K562 (cell line): ENCODE measurements around the gene TRIM24. TPM values are rescaled to one million over a fixed set of nuclear protein-coding genes. Genes with fewer than 3 reads are reported as not detected.

Experiments used
- ATAC-seq: fragments of 200-7000 bp; cut with Tn5 transposase; 3 replicates; pipeline ENCODE4 v1.9.1; 2020; ENCODE audit warnings: moderate library complexity
- BruUV-seq: library from RNA; stranded (reverse); fragments of 400-500 nt; replicated peaks from 2 replicates; lab custom pipeline; 2021; lab: Mats Ljungman, UMichigan
- CTCF ChIA-PET: fragments of 300-600 bp; formaldehyde crosslinking; extraction: SDS; loops from one replicate; lab custom pipeline; 2021; ENCODE audit warnings: low intra/inter-chr PET ratio; lab: Yijun Ruan, JAX
- POLR2A ChIA-PET: fragments of 300-600, 350-650 bp; sonication (Branson Sonifier 250); formaldehyde crosslinking; extraction: SDS; loops from one replicate; lab custom pipeline; 2021; ENCODE audit warnings: antibody characterized with exemption, inconsistent platforms; lab: Yijun Ruan, JAX
- DNase-seq, 4 experiments: peaks; one replicate each; pipeline versions ENCODE4 v3.0.0 to v3.0.0-alpha.2; 2011 to 2018; ENCODE audit warnings: low spot score in 3 of 4, mixed read lengths in 3 of 4; ENCODE audit errors: extremely low read depth in 1 of 4
- FAIRE-seq: peaks from 2 replicates; lab custom pipeline; 2011; peaks lifted over from hg19 to GRCh38; lab: Jason Lieb, UNC
- H2AFZ ChIP-seq: 2 replicates; pipeline ENCODE4 v1.6.0; 2011; ENCODE audit warnings: low read depth, low read length, control low read depth, inconsistent platforms
- H3K27ac ChIP-seq: fragments of 200-600 bp; 3 replicates; pipeline ENCODE4 v1.8.0; 2011; ENCODE audit warnings: low read depth, mild to moderate bottlenecking, control low read depth, inconsistent platforms, low read length, moderate library complexity, mixed read lengths; ENCODE audit errors: extremely low read depth
- H3K27me3 ChIP-seq, 2 experiments: fragments of 300-600 bp in 1 of 2; 2 replicates in 1 of 2; 3 replicates in 1 of 2; pipeline versions ENCODE4 v1.6.0 to v1.8.0; 2011; ENCODE audit warnings: inconsistent platforms in 2 of 2, low read length in 2 of 2, mild to moderate bottlenecking in 1 of 2, mixed read lengths in 1 of 2, moderate library complexity in 1 of 2; ENCODE audit not compliant: control insufficient read depth in 2 of 2, insufficient read depth in 2 of 2
- H3K36me3 ChIP-seq: fragments of 300-600 bp; 3 replicates; pipeline ENCODE4 v1.8.0; 2011; ENCODE audit warnings: mild to moderate bottlenecking, low read length, inconsistent platforms; ENCODE audit not compliant: control insufficient read depth, insufficient read depth
- H3K4me1 ChIP-seq, 2 experiments: fragments of 200-600 bp in 1 of 2; replicated peaks in 1 of 2; 2 replicates in 1 of 2; 3 replicates in 1 of 2; pipeline versions ENCODE4 v1.5.1 to v1.8.0; 2011; ENCODE audit warnings: inconsistent platforms in 2 of 2, low read length in 2 of 2, mild to moderate bottlenecking in 1 of 2, mixed read lengths in 1 of 2, moderate library complexity in 1 of 2; ENCODE audit not compliant: control insufficient read depth in 2 of 2, insufficient read depth in 2 of 2
- H3K4me2 ChIP-seq: 2 replicates; pipeline ENCODE4 v1.6.1; 2011; ENCODE audit warnings: low read length, control low read depth, inconsistent platforms, mixed read lengths; ENCODE audit not compliant: insufficient read depth
- H3K4me3 ChIP-seq: fragments of 200-600 bp; sonication (generic), shearing (Covaris generic); 2 replicates; pipeline ENCODE4 v1.5.1; 2016; ENCODE audit warnings: control low read depth, inconsistent platforms
- H3K79me2 ChIP-seq: fragments of 200-600 bp; 3 replicates; pipeline ENCODE4 v1.8.0; 2011; ENCODE audit warnings: low read length, inconsistent platforms; ENCODE audit not compliant: control insufficient read depth, insufficient read depth
- H3K9ac ChIP-seq, 2 experiments: 2 replicates each; pipeline versions ENCODE4 v1.6.0 to v1.6.1; 2011; ENCODE audit warnings: low read depth in 2 of 2, low read length in 2 of 2, control low read depth in 1 of 2, inconsistent platforms in 1 of 2, mild to moderate bottlenecking in 1 of 2, mixed read lengths in 1 of 2; ENCODE audit not compliant: insufficient read depth in 1 of 2
- H3K9me1 ChIP-seq: one replicate; pipeline ENCODE4 v1.6.0; 2011; ENCODE audit warnings: inconsistent platforms, mild to moderate bottlenecking, low read length, moderate library complexity; ENCODE audit not compliant: control insufficient read depth, insufficient read depth
- H3K9me3 ChIP-seq: replicated peaks from 2 replicates; pipeline ENCODE4 v1.5.1; 2011; ENCODE audit warnings: low read depth, low read length, inconsistent platforms; ENCODE audit not compliant: control insufficient read depth, insufficient read depth
- H4K20me1 ChIP-seq: replicated peaks from 2 replicates; pipeline ENCODE4 v1.6.1; 2011; ENCODE audit warnings: low read length, inconsistent platforms, mixed read lengths; ENCODE audit not compliant: control insufficient read depth, insufficient read depth
- CSDE1 ChIP-seq, 2 experiments: fragments of 450-650 bp; IDR thresholded peaks; 2 replicates each; pipeline ENCODE4 v1.6.1; 2016; ENCODE audit warnings: mild to moderate bottlenecking in 1 of 2
- E2F3 ChIP-seq: fragments of 250-450 bp; sonication (Bioruptor Pico); IDR thresholded peaks from 2 replicates; pipeline ENCODE4 v1.4.0; 2020; ENCODE audit warnings: mild to moderate bottlenecking
- ERF ChIP-seq: fragments of 450-650 bp; formaldehyde crosslinking; IDR thresholded peaks from 2 replicates; pipeline ENCODE4 v1.4.0; 2020; ENCODE audit warnings: mild to moderate bottlenecking, mixed read lengths
- JUND ChIP-seq, 2 experiments: IDR thresholded peaks; 2 replicates in 1 of 2; 3 replicates in 1 of 2; pipeline ENCODE4 v1.6.1; 2011; ENCODE audit warnings: borderline replicate concordance in 2 of 2, low read depth in 2 of 2, low read length in 2 of 2, improper control_type of control experiment in 1 of 2, missing biosample characterization in 1 of 2, missing genetic modification characterization in 1 of 2, missing genetic modification reagents in 1 of 2
- L3MBTL2 ChIP-seq: fragments of 450-650 bp; IDR thresholded peaks from 2 replicates; pipeline ENCODE4 v1.6.1; 2016; ENCODE audit warnings: mild to moderate bottlenecking, moderate library complexity
- MCM7 ChIP-seq, 2 experiments: fragments of 450-650 bp; IDR thresholded peaks; 2 replicates each; pipeline ENCODE4 v1.6.1; 2016 to 2018
- MIER1 ChIP-seq: fragments of 450-650 bp; IDR thresholded peaks from 2 replicates; pipeline ENCODE4 v1.6.1; 2016; ENCODE audit warnings: antibody characterized with exemption, mild to moderate bottlenecking, low read depth
- MXI1 ChIP-seq: IDR thresholded peaks from 2 replicates; pipeline ENCODE4 v1.6.1; 2011; ENCODE audit warnings: low read depth, mild to moderate bottlenecking, improper control_type of control experiment, low read length
- PPARD ChIP-seq: fragments of 250-450 bp; sonication (Bioruptor Pico); IDR thresholded peaks from 2 replicates; pipeline ENCODE4 v1.8.0; 2022; ENCODE audit warnings: inconsistent platforms, mild to moderate bottlenecking, moderate library complexity
- ZBTB1 ChIP-seq: sonication (generic); formaldehyde crosslinking; IDR thresholded peaks from 2 replicates; pipeline ENCODE4 v1.8.1; 2023; ENCODE audit warnings: missing genetic modification reagents, low read depth, mild to moderate bottlenecking, borderline replicate concordance
- ZFP1 ChIP-seq: fragments of 450-650 bp; formaldehyde crosslinking; IDR thresholded peaks from 2 replicates; pipeline ENCODE4 v1.4.0; 2020; ENCODE audit warnings: mild to moderate bottlenecking, mixed read lengths
- ZFPM2 ChIP-seq: fragments of 250-450 bp; sonication (Bioruptor Pico); IDR thresholded peaks from 2 replicates; pipeline ENCODE4 v1.5.1; 2022; ENCODE audit warnings: mild to moderate bottlenecking
- whole genome bisulfite sequencing: fragments of 100-300 bp; shearing (Covaris generic); methylation state at CpG from one replicate; pipeline ENCODE4 v1.1.6; 2016; ENCODE audit warnings: low coverage, mixed read lengths; ENCODE audit not compliant: insufficient coverage; ENCODE audit errors: missing lambda C conversion rate; 5-methylcytosine and 5-hydroxymethylcytosine counted together
- in situ Hi-C: fragments of 300-500 bp; cut with MboI; formaldehyde crosslinking; loops from 4 replicates; pipeline ENCODE4 v1.15.0; 2018; ENCODE audit warnings: inconsistent platforms, mixed read lengths
- intact Hi-C: fragments of 100-400 bp; cut with micrococcal nuclease; formaldehyde crosslinking; loops from 2 replicates; pipeline ENCODE4 v1.14.2; 2022
- polyA plus RNA-seq, 8 experiments: library from polyadenylated mRNA; depleted of rRNA in 4 of 8; stranded (reverse) in 5 of 8; unstranded in 3 of 8; fragments of >200 nt; fragmentation: Nextera tagmentation in 2 of 8; fragmentation: Illumina TruSeq in 1 of 8; extraction: Ambion mirVana in 2 of 8; extraction: Trizol in 1 of 8; gene quantifications; 2 replicates each; pipeline versions ENCODE4 v1.2.1 to v1.2.3, GENCODE V29; 2011 to 2014; ENCODE audit warnings: inconsistent platforms in 1 of 8, missing spikeins in 1 of 8
- total RNA-seq, 7 experiments: library from RNA; depleted of rRNA in 6 of 7; stranded (reverse); fragments of >200 nt in 6 of 7; fragmentation: Illumina TruSeq in 2 of 7; extraction: Trizol in 2 of 7; gene quantifications; 2 replicates each; pipeline versions ENCODE4 v1.2.1 to v1.2.3, GENCODE V29; 2011 to 2021; ENCODE audit warnings: low replicate concordance in 1 of 7
- TF ChIP-seq, protein P1 (sequence below): sonication (generic); formaldehyde crosslinking; IDR thresholded peaks from 2 replicates; pipeline ENCODE4 v1.8.1; 2023; ENCODE audit warnings: mild to moderate bottlenecking, missing genetic modification reagents
- TF ChIP-seq, protein P2 (sequence below), 2 experiments: fragments of 450-650 bp; conservative IDR thresholded peaks; 2 replicates each; pipeline ENCODE4 v1.6.1; 2017; ENCODE audit warnings: mild to moderate bottlenecking in 2 of 2, moderate library complexity in 2 of 2
- TF ChIP-seq, protein P3 (sequence below): sonication (generic); formaldehyde crosslinking; IDR thresholded peaks from 2 replicates; pipeline ENCODE4 v1.8.0; 2022; ENCODE audit warnings: mild to moderate bottlenecking, missing genetic modification reagents, borderline replicate concordance

TRIM24 gene
- total and polyA plus RNA-seq, 9 of the 15 experiments (the other 6 are each of a cell fraction or from before 2014, with no cell fraction given): 13.4 to 74.0 (median 41.7) TPM

DNA sequence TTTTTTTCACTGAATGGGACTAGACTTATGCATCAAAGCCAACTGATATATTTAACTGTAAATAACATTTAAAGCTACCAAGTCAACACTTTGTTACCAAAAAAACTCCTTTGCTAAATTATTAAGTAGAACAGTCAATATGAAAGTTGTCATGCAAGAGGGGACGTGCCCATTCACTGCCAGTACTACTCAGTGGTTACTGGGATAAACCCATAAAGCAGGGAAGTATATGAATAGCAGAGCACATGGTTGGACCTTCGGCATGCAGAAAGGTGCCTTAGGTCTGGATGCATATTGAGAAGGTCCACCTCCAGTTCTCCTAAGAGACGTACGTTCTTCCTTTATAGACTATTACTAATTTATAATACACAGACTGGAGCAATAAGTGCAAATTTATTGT is 121.0 kb downstream of the TRIM24 start:
- FAIRE-seq (no peak), ATAC-seq (no peak), DNase-seq (no peak)
- no peak overlapping the region for H3K4me2 ChIP-seq
- CTCF ChIA-PET: no interaction called here
- POLR2A ChIA-PET: interaction anchor here (0.6 kb wide), 1 partner anchor 8 kb away, joined by 5 read pairs; no protein-coding TSS in a partner anchor
- no TSS peak for BruUV-seq
- peaks cover 93% of the 10 kb centered on the region for H3K36me3 ChIP-seq
- no peaks in the 10 kb centered on the region for H3K9me3 ChIP-seq
- intact Hi-C loops (no loop called here), in situ Hi-C loops (no loop called here)
- WGBS: over 99% methylated on average over 4 of the region's 4 CpGs
- H3K27me3 ChIP-seq: no peaks in the 10 kb centered on the region
- H3K27ac ChIP-seq: no peak overlapping the region
- H3K9ac ChIP-seq: no peak overlapping the region
- TF ChIP-seq, protein P1, sequence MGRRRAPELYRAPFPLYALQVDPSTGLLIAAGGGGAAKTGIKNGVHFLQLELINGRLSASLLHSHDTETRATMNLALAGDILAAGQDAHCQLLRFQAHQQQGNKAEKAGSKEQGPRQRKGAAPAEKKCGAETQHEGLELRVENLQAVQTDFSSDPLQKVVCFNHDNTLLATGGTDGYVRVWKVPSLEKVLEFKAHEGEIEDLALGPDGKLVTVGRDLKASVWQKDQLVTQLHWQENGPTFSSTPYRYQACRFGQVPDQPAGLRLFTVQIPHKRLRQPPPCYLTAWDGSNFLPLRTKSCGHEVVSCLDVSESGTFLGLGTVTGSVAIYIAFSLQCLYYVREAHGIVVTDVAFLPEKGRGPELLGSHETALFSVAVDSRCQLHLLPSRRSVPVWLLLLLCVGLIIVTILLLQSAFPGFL (CRISPR knock-in tag): no peak
- no peak for TF ChIP-seq JUND (IDR thresholded peaks at IDR 0.05; ENCODE audit: borderline replicate concordance, low read depth, low read length)
- TF ChIP-seq JUND (tag; IDR thresholded peaks at IDR 0.05; ENCODE audit: borderline replicate concordance, low read depth, low read length): no peak
- no peak for TF ChIP-seq E2F3
- TF ChIP-seq CSDE1 (IDR thresholded peaks at IDR 0.05): no peak
- TF ChIP-seq ZFPM2: no peak
- TF ChIP-seq, protein P2, sequence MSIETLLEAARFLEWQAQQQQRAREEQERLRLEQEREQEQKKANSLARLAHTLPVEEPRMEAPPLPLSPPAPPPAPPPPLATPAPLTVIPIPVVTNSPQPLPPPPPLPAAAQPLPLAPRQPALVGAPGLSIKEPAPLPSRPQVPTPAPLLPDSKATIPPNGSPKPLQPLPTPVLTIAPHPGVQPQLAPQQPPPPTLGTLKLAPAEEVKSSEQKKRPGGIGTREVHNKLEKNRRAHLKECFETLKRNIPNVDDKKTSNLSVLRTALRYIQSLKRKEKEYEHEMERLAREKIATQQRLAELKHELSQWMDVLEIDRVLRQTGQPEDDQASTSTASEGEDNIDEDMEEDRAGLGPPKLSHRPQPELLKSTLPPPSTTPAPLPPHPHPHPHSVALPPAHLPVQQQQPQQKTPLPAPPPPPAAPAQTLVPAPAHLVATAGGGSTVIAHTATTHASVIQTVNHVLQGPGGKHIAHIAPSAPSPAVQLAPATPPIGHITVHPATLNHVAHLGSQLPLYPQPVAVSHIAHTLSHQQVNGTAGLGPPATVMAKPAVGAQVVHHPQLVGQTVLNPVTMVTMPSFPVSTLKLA (conservative IDR thresholded peaks at IDR 0.05): no peak
- TF ChIP-seq ZBTB1 (CRISPR knock-in tag): no peak
- no peak for TF ChIP-seq MCM7 (IDR thresholded peaks at IDR 0.05)
- TF ChIP-seq, protein P3, sequence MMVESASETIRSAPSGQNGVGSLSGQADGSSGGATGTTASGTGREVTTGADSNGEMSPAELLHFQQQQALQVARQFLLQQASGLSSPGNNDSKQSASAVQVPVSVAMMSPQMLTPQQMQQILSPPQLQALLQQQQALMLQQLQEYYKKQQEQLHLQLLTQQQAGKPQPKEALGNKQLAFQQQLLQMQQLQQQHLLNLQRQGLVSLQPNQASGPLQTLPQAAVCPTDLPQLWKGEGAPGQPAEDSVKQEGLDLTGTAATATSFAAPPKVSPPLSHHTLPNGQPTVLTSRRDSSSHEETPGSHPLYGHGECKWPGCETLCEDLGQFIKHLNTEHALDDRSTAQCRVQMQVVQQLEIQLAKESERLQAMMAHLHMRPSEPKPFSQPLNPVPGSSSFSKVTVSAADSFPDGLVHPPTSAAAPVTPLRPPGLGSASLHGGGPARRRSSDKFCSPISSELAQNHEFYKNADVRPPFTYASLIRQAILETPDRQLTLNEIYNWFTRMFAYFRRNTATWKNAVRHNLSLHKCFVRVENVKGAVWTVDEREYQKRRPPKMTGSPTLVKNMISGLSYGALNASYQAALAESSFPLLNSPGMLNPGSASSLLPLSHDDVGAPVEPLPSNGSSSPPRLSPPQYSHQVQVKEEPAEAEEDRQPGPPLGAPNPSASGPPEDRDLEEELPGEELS (CRISPR knock-in tag): no peak
- TF ChIP-seq PPARD (CRISPR knock-in tag): no peak
- no peak for TF ChIP-seq MXI1
- no peak for TF ChIP-seq ERF
- no peak for TF ChIP-seq L3MBTL2
- TF ChIP-seq ZFP1 (CRISPR knock-in tag): no peak
- TF ChIP-seq MIER1: no peak
- H4K20me1 ChIP-seq: no peaks in the 10 kb centered on the region
- H3K9me1 ChIP-seq: no peaks in the 10 kb centered on the region
- no peaks in the 10 kb centered on the region for H3K79me2 ChIP-seq
- no peak overlapping the region for H3K4me3 ChIP-seq
- H3K4me1 ChIP-seq: no peaks in the 10 kb centered on the region
- no peak overlapping the region for H2AFZ ChIP-seq
